ENCODE results near the gene CHMP5. TPM values are rescaled to one million over a fixed set of nuclear protein-coding genes. Genes with fewer than 3 reads are reported as not detected.
A peak's percentile ranks its signal among the peaks of the same experiment; 100 is the strongest.

The CHMP5 gene
- total RNA-seq, 1 donor: 11.8 TPM

GRCh38 chr9:33242609-33243134 is 22.2 kb upstream of the CHMP5 start:
- DNase-seq (ENCODE audit: low read depth in 2 of 3, low spot score in 2 of 3): no peak

- no peak for DNase-seq (ENCODE audit: low read depth in 2 of 3, low spot score in 2 of 3)
These were observed 20.6 kb upstream of the CHMP5 start for GRCh38 chr9:33244137-33244784.

- no peak for DNase-seq (ENCODE audit: low read depth in 2 of 3, low spot score in 2 of 3)
These were observed 19.5 kb upstream of the CHMP5 start for GRCh38 chr9:33245341-33245740.

GRCh38 chr9:33246269-33246860 is 18.5 kb upstream of the CHMP5 start:
- DNase-seq (ENCODE audit: low read depth in 2 of 3, low spot score in 2 of 3): no peak

- DNase-seq (ENCODE audit: low read depth in 2 of 3, low spot score in 2 of 3): no peak
These were observed 16.2 kb upstream of the CHMP5 start for GRCh38 chr9:33248606-33249005.

GRCh38 chr9:33249087-33249658 is 15.7 kb upstream of the CHMP5 start:
- DNase-seq (ENCODE audit: low read depth in 2 of 3, low spot score in 2 of 3): peak in 1 of 3 donors; percentile 21

GRCh38 chr9:33249983-33250382 is 14.9 kb upstream of the CHMP5 start:
- DNase-seq (ENCODE audit: low read depth in 2 of 3, low spot score in 2 of 3): no peak

GRCh38 chr9:33250458-33250995 is 14.3 kb upstream of the CHMP5 start:
- no peak for DNase-seq (ENCODE audit: low read depth in 2 of 3, low spot score in 2 of 3)

GRCh38 chr9:33254211-33254610 is 10.6 kb upstream of the CHMP5 start:
- DNase-seq (ENCODE audit: low read depth in 2 of 3, low spot score in 2 of 3): no peak

GRCh38 chr9:33255014-33255413 is 9.8 kb upstream of the CHMP5 start:
- DNase-seq (ENCODE audit: low read depth in 2 of 3, low spot score in 2 of 3): no peak

- DNase-seq (ENCODE audit: low read depth in 2 of 3, low spot score in 2 of 3): no peak
These were observed 9.4 kb upstream of the CHMP5 start for GRCh38 chr9:33255471-33255870.

- no peak for DNase-seq (ENCODE audit: low read depth in 2 of 3, low spot score in 2 of 3)
These were observed 8.6 kb upstream of the CHMP5 start for GRCh38 chr9:33256236-33256635.

GRCh38 chr9:33257276-33257675 is 7.6 kb upstream of the CHMP5 start:
- DNase-seq (ENCODE audit: low read depth in 2 of 3, low spot score in 2 of 3): no peak

GRCh38 chr9:33260372-33260771 is 4.5 kb upstream of the CHMP5 start:
- no peak for DNase-seq (ENCODE audit: low read depth in 2 of 3, low spot score in 2 of 3)

- DNase-seq (ENCODE audit: low read depth in 2 of 3, low spot score in 2 of 3): peak in 1 of 3 donors; percentile 21
These were observed 1.5 kb upstream of the CHMP5 start for GRCh38 chr9:33263131-33264002.

- DNase-seq (ENCODE audit: low read depth in 2 of 3, low spot score in 2 of 3): peak in 1 of 3 donors; percentile 36
These were observed 811 bp upstream of the CHMP5 start for GRCh38 chr9:33264003-33264472.

GRCh38 chr9:33265211-33265865 is 489 bp downstream of the CHMP5 start:
- DNase-seq (ENCODE audit: low read depth in 2 of 3, low spot score in 2 of 3): no peak

GRCh38 chr9:33267151-33267767 is 2.4 kb downstream of the CHMP5 start:
- DNase-seq (ENCODE audit: low read depth in 2 of 3, low spot score in 2 of 3): no peak

- DNase-seq (ENCODE audit: low read depth in 2 of 3, low spot score in 2 of 3): no peak
These were observed 5.3 kb downstream of the CHMP5 start for GRCh38 chr9:33270146-33270545.

GRCh38 chr9:33272061-33272460 is 7.2 kb downstream of the CHMP5 start:
- DNase-seq (ENCODE audit: low read depth in 2 of 3, low spot score in 2 of 3): no peak

All from hematopoietic multipotent progenitor cell (in vitro differentiated cells).